SK-N-SH treated with all-trans-retinoic acid at 6 μM for 48 hours (cell line): Measurements from ENCODE around the gene HRNR.
"Not testable (repeated sequence)": the region's sequence is repeated elsewhere in the genome, so short reads cannot be mapped to it uniquely, and the experiment has no call there.

Experiments used
- ATAC-seq: fragments of 200-7000 bp; cut with Tn5 transposase; 3 replicates; pipeline ENCODE4 v1.9.1; 2020; ENCODE audit warnings: mild to moderate bottlenecking, moderate library complexity
- ARNTL ChIP-seq: fragments of 450-650 bp; formaldehyde crosslinking; IDR thresholded peaks from 2 replicates; pipeline ENCODE4 v1.5.0; 2020; ENCODE audit warnings: low read depth, mild to moderate bottlenecking, moderate library complexity, borderline replicate concordance
- BACH2 ChIP-seq: fragments of 250-450 bp; sonication (Bioruptor Pico); IDR thresholded peaks from 2 replicates; pipeline ENCODE4 v1.9.0; 2021; ENCODE audit warnings: mild to moderate bottlenecking, borderline replicate concordance
- CSDC2 ChIP-seq: fragments of 250-450 bp; sonication (Bioruptor Pico); IDR thresholded peaks from 2 replicates; pipeline ENCODE4 v1.5.0; 2020; ENCODE audit warnings: mild to moderate bottlenecking, moderate library complexity
- ESRRG ChIP-seq: fragments of 250-450 bp; sonication (Bioruptor Pico); IDR thresholded peaks from 2 replicates; pipeline ENCODE4 v1.6.1; 2021; ENCODE audit warnings: mild to moderate bottlenecking
- GLIS3 ChIP-seq: fragments of 250-450 bp; sonication (Bioruptor Pico); IDR thresholded peaks from 2 replicates; pipeline ENCODE4 v1.5.0; 2020; ENCODE audit warnings: mild to moderate bottlenecking, moderate library complexity
- ISL1 ChIP-seq: fragments of 250-450 bp; sonication (Bioruptor Pico); IDR thresholded peaks from 2 replicates; pipeline ENCODE4 v2.1.2; 2022; ENCODE audit warnings: mild to moderate bottlenecking, moderate library complexity
- OSR1 ChIP-seq: fragments of 250-450 bp; sonication (Bioruptor Pico); IDR thresholded peaks from 2 replicates; pipeline ENCODE4 v1.8.0; 2022; ENCODE audit warnings: moderate library complexity, mild to moderate bottlenecking, inconsistent platforms
- PATZ1 ChIP-seq: fragments of 250-450 bp; sonication (Bioruptor Pico); IDR thresholded peaks from 2 replicates; pipeline ENCODE4 v1.8.0; 2020; ENCODE audit warnings: mild to moderate bottlenecking, moderate library complexity, borderline replicate concordance
- POU6F1 ChIP-seq: fragments of 250-450 bp; sonication (Bioruptor Pico); IDR thresholded peaks from 2 replicates; pipeline ENCODE4 v1.8.0; 2021; ENCODE audit warnings: low read depth, mild to moderate bottlenecking, moderate library complexity, borderline replicate concordance
- PPARA ChIP-seq: fragments of 250-450 bp; sonication (Bioruptor Pico); IDR thresholded peaks from 2 replicates; pipeline ENCODE4 v1.5.0; 2020; ENCODE audit warnings: mild to moderate bottlenecking, borderline replicate concordance
- RARB ChIP-seq: fragments of 250-450 bp; sonication (Bioruptor Pico); IDR thresholded peaks from 2 replicates; pipeline ENCODE4 v1.8.0; 2021; ENCODE audit warnings: mild to moderate bottlenecking, moderate library complexity
- SNAI2 ChIP-seq: fragments of 250-450 bp; sonication (Bioruptor Pico); IDR thresholded peaks from 2 replicates; pipeline ENCODE4 v1.5.0; 2020; ENCODE audit warnings: mild to moderate bottlenecking, moderate library complexity
- TCF4 ChIP-seq: fragments of 250-450 bp; sonication (Bioruptor Pico); IDR thresholded peaks from 2 replicates; pipeline ENCODE4 v1.8.0; 2021; ENCODE audit warnings: mild to moderate bottlenecking, moderate library complexity, borderline replicate concordance
- TOX ChIP-seq: fragments of 250-450 bp; sonication (Bioruptor Pico); IDR thresholded peaks from 2 replicates; pipeline ENCODE4 v1.8.0; 2021; ENCODE audit warnings: mild to moderate bottlenecking, moderate library complexity, borderline replicate concordance
- ZC3H10 ChIP-seq: fragments of 250-450 bp; sonication (Bioruptor Pico); IDR thresholded peaks from 2 replicates; pipeline ENCODE4 v1.5.1; 2021; ENCODE audit warnings: mild to moderate bottlenecking, moderate library complexity
- ZFP3 ChIP-seq: fragments of 250-450 bp; sonication (Bioruptor Pico); IDR thresholded peaks from 2 replicates; pipeline ENCODE4 v1.5.0; 2020; ENCODE audit warnings: mild to moderate bottlenecking, moderate library complexity
- ZFP30 ChIP-seq: fragments of 450-650 bp; formaldehyde crosslinking; IDR thresholded peaks from 2 replicates; pipeline ENCODE4 v1.5.0; 2022; ENCODE audit warnings: mild to moderate bottlenecking, moderate library complexity
- ZNF565 ChIP-seq: fragments of 450-650 bp; formaldehyde crosslinking; conservative IDR thresholded peaks from 2 replicates; pipeline ENCODE4 v1.5.0; 2020; ENCODE audit warnings: low read depth, mild to moderate bottlenecking, moderate library complexity
- TF ChIP-seq, protein P1 (sequence below): fragments of 250-450 bp; sonication (Bioruptor Pico); IDR thresholded peaks from 2 replicates; pipeline ENCODE4 v1.5.1; 2021; ENCODE audit warnings: mild to moderate bottlenecking, moderate library complexity
- TF ChIP-seq, protein P2 (sequence below): fragments of 250-450 bp; sonication (Bioruptor Pico); IDR thresholded peaks from 2 replicates; pipeline ENCODE4 v1.5.1; 2020; ENCODE audit warnings: low read depth, mild to moderate bottlenecking, moderate library complexity
- TF ChIP-seq, protein P3 (sequence below): fragments of 250-450 bp; sonication (Bioruptor Pico); IDR thresholded peaks from 2 replicates; pipeline ENCODE4 v1.5.0; 2020; ENCODE audit warnings: mild to moderate bottlenecking, moderate library complexity

HRNR gene

GRCh38 chr1:152220166-152221163 is 3.5 kb downstream of the HRNR start:
- no peak for ATAC-seq
- no peak for TF ChIP-seq PPARA
- no peak for TF ChIP-seq RARB (CRISPR knock-in tag)

DNA sequence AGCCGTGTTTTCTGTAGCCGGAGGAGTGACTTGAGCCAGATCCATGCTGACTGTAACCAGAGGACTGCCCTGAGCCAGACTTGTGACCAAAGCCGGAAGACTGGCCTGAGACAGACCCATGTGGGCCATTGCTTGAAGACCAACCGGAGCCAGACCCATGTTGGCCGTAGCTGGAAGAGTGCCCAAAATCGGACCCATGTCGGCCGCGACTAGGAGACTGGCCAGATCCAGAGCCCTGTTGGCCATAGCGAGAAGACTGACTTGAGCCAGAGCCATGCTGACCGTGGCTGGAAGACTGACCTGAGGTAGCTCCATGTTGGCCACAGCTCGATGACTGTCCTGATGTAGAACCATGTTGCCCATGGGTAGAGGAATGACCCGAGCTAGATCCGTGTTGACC is 4.6 kb downstream of the HRNR start:
- not testable (repeated sequence) for ATAC-seq

DNA sequence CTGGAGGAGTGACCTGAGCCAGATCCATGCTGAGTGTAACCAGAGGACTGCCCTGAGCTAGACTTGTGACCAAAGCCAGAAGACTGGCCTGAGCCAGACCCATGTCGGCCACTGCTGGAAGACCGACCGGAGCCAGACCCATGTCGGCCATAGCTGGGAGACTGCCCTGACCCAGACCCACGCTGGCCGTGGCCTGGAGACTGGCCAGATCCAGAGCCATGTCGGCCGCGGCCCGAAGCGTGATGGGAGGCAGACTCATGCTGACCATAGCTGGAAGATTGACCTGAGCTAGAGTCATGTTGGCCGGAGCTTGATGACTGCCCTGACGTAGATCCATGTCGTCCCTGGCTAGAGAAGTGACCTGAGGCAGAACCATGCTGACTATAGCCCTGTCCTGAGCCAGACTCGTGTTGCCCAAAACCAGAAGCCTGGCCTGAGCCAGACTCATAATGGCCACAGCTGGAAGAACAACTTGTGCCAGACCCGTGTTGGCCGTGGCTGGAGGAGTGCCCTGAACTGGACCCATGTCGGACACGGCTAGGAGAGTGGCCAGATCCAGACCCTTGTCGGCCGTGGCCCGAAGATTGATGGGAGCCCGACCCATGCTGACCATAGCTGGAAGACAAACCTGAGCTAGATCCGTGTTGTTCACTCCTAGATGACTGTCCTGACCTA is 5.1 kb downstream of the HRNR start:
- no peak for ATAC-seq
- TF ChIP-seq ISL1 (CRISPR knock-in tag): no peak
- no peak for TF ChIP-seq ZNF565 (CRISPR knock-in tag)
- no peak for TF ChIP-seq ESRRG
- no peak for TF ChIP-seq BACH2
- TF ChIP-seq TOX (CRISPR knock-in tag): no peak
- TF ChIP-seq ZFP3 (CRISPR knock-in tag): no peak
- TF ChIP-seq, protein P1, sequence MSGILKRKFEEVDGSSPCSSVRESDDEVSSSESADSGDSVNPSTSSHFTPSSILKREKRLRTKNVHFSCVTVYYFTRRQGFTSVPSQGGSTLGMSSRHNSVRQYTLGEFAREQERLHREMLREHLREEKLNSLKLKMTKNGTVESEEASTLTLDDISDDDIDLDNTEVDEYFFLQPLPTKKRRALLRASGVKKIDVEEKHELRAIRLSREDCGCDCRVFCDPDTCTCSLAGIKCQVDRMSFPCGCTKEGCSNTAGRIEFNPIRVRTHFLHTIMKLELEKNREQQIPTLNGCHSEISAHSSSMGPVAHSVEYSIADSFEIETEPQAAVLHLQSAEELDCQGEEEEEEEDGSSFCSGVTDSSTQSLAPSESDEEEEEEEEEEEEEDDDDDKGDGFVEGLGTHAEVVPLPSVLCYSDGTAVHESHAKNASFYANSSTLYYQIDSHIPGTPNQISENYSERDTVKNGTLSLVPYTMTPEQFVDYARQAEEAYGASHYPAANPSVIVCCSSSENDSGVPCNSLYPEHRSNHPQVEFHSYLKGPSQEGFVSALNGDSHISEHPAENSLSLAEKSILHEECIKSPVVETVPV (CRISPR knock-in tag): no peak
- no peak for TF ChIP-seq TCF4 (CRISPR knock-in tag)
- TF ChIP-seq ARNTL: no peak
- no peak for TF ChIP-seq CSDC2 (CRISPR knock-in tag)
- no peak for TF ChIP-seq POU6F1 (CRISPR knock-in tag)
- no peak for TF ChIP-seq SNAI2 (CRISPR knock-in tag)
- no peak for TF ChIP-seq PATZ1 (CRISPR knock-in tag)
- TF ChIP-seq PPARA: no peak
- TF ChIP-seq GLIS3: no peak
- TF ChIP-seq, protein P2, sequence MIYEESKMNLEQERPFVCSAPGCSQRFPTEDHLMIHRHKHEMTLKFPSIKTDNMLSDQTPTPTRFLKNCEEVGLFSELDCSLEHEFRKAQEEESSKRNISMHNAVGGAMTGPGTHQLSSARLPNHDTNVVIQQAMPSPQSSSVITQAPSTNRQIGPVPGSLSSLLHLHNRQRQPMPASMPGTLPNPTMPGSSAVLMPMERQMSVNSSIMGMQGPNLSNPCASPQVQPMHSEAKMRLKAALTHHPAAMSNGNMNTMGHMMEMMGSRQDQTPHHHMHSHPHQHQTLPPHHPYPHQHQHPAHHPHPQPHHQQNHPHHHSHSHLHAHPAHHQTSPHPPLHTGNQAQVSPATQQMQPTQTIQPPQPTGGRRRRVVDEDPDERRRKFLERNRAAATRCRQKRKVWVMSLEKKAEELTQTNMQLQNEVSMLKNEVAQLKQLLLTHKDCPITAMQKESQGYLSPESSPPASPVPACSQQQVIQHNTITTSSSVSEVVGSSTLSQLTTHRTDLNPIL (CRISPR knock-in tag): no peak
- no peak for TF ChIP-seq OSR1
- no peak for TF ChIP-seq ZFP30 (CRISPR knock-in tag)

DNA sequence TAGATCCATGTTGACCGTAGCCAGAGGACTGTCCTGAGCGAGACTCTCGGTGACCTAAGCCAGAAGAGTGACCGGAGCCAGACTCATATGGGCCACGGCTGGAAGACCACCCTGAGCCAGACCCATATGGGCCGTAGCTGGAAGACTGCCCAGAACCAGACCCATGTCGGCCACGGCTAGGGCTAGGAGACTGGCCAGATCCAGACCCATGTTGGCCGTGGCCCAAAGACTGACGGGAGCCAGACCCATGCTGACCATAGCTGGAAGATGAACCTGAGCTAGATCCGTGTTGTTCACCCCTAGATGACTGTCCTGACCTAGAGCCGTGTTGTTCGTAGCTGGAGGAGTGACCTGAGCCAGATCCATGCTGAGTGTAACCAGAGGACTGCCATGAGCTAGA is 8.4 kb downstream of the HRNR start:
- ATAC-seq: not testable (repeated sequence)

DNA sequence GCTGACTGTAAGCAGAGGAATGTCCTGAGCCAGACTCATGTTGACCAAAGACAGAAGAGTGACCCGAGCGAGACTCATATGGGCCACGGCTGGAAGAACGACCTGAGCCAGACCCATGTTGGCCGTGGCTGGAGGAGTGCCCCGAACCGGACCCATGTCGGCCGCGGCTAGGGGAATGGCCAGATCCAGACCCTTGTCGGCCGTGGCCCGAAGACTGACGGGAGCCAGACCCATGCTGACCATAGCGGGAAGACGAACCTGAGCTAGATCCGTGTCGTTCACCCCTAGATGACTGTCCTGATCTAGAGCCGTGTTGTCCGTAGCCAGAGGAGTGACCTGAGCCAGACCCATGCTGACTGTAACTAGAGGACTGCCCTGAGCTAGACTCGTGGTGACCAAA is 9.1 kb downstream of the HRNR start:
- ATAC-seq: not testable (repeated sequence)

GRCh38 chr1:152198982-152199381 is 25.0 kb downstream of the HRNR start:
- no peak for ATAC-seq
- TF ChIP-seq SNAI2 (CRISPR knock-in tag): no peak
- TF ChIP-seq ZFP30 (CRISPR knock-in tag): no peak
- TF ChIP-seq ZC3H10 (CRISPR knock-in tag): no peak
- TF ChIP-seq, protein P1 (CRISPR knock-in tag): no peak
- TF ChIP-seq ARNTL: no peak
- no peak for TF ChIP-seq TCF4 (CRISPR knock-in tag)
- TF ChIP-seq ISL1 (CRISPR knock-in tag): no peak
- no peak for TF ChIP-seq RARB (CRISPR knock-in tag)
- TF ChIP-seq, protein P3, sequence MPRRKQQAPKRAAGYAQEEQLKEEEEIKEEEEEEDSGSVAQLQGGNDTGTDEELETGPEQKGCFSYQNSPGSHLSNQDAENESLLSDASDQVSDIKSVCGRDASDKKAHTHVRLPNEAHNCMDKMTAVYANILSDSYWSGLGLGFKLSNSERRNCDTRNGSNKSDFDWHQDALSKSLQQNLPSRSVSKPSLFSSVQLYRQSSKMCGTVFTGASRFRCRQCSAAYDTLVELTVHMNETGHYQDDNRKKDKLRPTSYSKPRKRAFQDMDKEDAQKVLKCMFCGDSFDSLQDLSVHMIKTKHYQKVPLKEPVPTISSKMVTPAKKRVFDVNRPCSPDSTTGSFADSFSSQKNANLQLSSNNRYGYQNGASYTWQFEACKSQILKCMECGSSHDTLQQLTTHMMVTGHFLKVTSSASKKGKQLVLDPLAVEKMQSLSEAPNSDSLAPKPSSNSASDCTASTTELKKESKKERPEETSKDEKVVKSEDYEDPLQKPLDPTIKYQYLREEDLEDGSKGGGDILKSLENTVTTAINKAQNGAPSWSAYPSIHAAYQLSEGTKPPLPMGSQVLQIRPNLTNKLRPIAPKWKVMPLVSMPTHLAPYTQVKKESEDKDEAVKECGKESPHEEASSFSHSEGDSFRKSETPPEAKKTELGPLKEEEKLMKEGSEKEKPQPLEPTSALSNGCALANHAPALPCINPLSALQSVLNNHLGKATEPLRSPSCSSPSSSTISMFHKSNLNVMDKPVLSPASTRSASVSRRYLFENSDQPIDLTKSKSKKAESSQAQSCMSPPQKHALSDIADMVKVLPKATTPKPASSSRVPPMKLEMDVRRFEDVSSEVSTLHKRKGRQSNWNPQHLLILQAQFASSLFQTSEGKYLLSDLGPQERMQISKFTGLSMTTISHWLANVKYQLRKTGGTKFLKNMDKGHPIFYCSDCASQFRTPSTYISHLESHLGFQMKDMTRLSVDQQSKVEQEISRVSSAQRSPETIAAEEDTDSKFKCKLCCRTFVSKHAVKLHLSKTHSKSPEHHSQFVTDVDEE: no peak
- no peak for TF ChIP-seq CSDC2 (CRISPR knock-in tag)
